IPS-18a (cell line): ENCODE data around the gene PITPNM1.
A peak's percentile ranks its signal among the peaks of the same experiment; 100 is the strongest.

Experiments
- H3K27ac ChIP-seq: one replicate; pipeline ENCODE4 v1.5.1; 2013; ENCODE audit warnings: low read length
- H3K27me3 ChIP-seq: one replicate; pipeline ENCODE4 v1.6.1; 2013; ENCODE audit warnings: mild to moderate bottlenecking, low read length; ENCODE audit not compliant: control insufficient read depth, insufficient read depth
- H3K36me3 ChIP-seq: one replicate; pipeline ENCODE4 v1.6.1; 2013; ENCODE audit warnings: low read depth, low read length; ENCODE audit not compliant: control insufficient read depth
- H3K4me1 ChIP-seq: one replicate; pipeline ENCODE4 v1.6.1; 2013; ENCODE audit warnings: low read depth, low read length; ENCODE audit not compliant: control insufficient read depth
- H3K4me3 ChIP-seq: one replicate; pipeline ENCODE4 v1.5.1; 2013; ENCODE audit warnings: low read length
- H3K9ac ChIP-seq: one replicate; pipeline ENCODE4 v1.6.1; 2013; ENCODE audit warnings: mild to moderate bottlenecking, low read length, moderate library complexity
- H3K9me3 ChIP-seq: one replicate; pipeline ENCODE4 v1.6.1; 2013; ENCODE audit warnings: low read depth, low read length; ENCODE audit not compliant: control insufficient read depth

Gene PITPNM1

GRCh38 chr11:67507242-67507863 is 2.2 kb upstream of the PITPNM1 start:
- H3K9me3 ChIP-seq, result no peaks in the 10 kb centered on the region
- H3K4me3 ChIP-seq, result peak overlapping the region; percentile 95
- peaks cover 19% of the 10 kb centered on the region for H3K4me1 ChIP-seq
- H3K36me3 ChIP-seq, result no peaks in the 10 kb centered on the region
- no peak overlapping the region for H3K27ac ChIP-seq
- H3K9ac ChIP-seq, result peak overlapping the region; percentile 16
- peaks cover 18% of the 10 kb centered on the region for H3K27me3 ChIP-seq

- no peak overlapping the region for H3K9ac ChIP-seq
- H3K27me3 ChIP-seq, result peaks cover 18% of the 10 kb centered on the region
- peaks cover 19% of the 10 kb centered on the region for H3K4me1 ChIP-seq
- H3K9me3 ChIP-seq, result no peaks in the 10 kb centered on the region
- H3K27ac ChIP-seq, result no peak overlapping the region
- H3K4me3 ChIP-seq, result no peak overlapping the region
- no peaks in the 10 kb centered on the region for H3K36me3 ChIP-seq
These were observed 1.4 kb upstream of the PITPNM1 start for GRCh38 chr11:67506426-67507051.

GRCh38 chr11:67505605-67506396 is 638 bp upstream of the PITPNM1 start:
- Histone ChIP-seq H3K36me3 (no peaks in the 10 kb centered on the region), H3K9ac (no peak overlapping the region), H3K9me3 (no peaks in the 10 kb centered on the region), H3K4me1 (peaks cover 19% of the 10 kb centered on the region), H3K27me3 (peaks cover 13% of the 10 kb centered on the region), H3K4me3 (peak overlapping the region; percentile 83), H3K27ac (no peak overlapping the region)

- Histone ChIP-seq H3K4me1 (peaks cover 19% of the 10 kb centered on the region), H3K9me3 (no peaks in the 10 kb centered on the region), H3K36me3 (no peaks in the 10 kb centered on the region), H3K9ac (peak overlapping the region; percentile 32), H3K4me3 (peak overlapping the region; percentile 83), H3K27me3 (peaks cover 13% of the 10 kb centered on the region), H3K27ac (no peak overlapping the region)
These were observed 886 bp downstream of the PITPNM1 start for GRCh38 chr11:67504005-67504949.

GRCh38 chr11:67503119-67504004 is 1.8 kb downstream of the PITPNM1 start:
- Histone ChIP-seq H3K4me1 (peaks cover 17% of the 10 kb centered on the region), H3K27ac (no peak overlapping the region), H3K36me3 (no peaks in the 10 kb centered on the region), H3K27me3 (peaks cover 13% of the 10 kb centered on the region), H3K9me3 (no peaks in the 10 kb centered on the region), H3K9ac (no peak overlapping the region), H3K4me3 (peak overlapping the region; percentile 83)

GRCh38 chr11:67502328-67502979 is 2.7 kb downstream of the PITPNM1 start:
- no peak overlapping the region for H3K27ac ChIP-seq
- no peaks in the 10 kb centered on the region for H3K36me3 ChIP-seq
- peaks cover 13% of the 10 kb centered on the region for H3K27me3 ChIP-seq
- peaks cover 17% of the 10 kb centered on the region for H3K4me1 ChIP-seq
- H3K4me3 ChIP-seq, result no peak overlapping the region
- no peaks in the 10 kb centered on the region for H3K9me3 ChIP-seq
- no peak overlapping the region for H3K9ac ChIP-seq

GRCh38 chr11:67501854-67502253 is 3.3 kb downstream of the PITPNM1 start:
- H3K9ac ChIP-seq, result no peak overlapping the region
- peaks cover 11% of the 10 kb centered on the region for H3K4me1 ChIP-seq
- no peak overlapping the region for H3K27ac ChIP-seq
- H3K27me3 ChIP-seq, result peaks cover 13% of the 10 kb centered on the region
- H3K9me3 ChIP-seq, result no peaks in the 10 kb centered on the region
- no peaks in the 10 kb centered on the region for H3K36me3 ChIP-seq
- H3K4me3 ChIP-seq, result no peak overlapping the region

GRCh38 chr11:67500831-67501715 is 4.1 kb downstream of the PITPNM1 start:
- Histone ChIP-seq H3K36me3 (no peaks in the 10 kb centered on the region), H3K27ac (no peak overlapping the region), H3K4me3 (no peak overlapping the region), H3K27me3 (peaks cover 13% of the 10 kb centered on the region), H3K9me3 (no peaks in the 10 kb centered on the region), H3K4me1 (peaks cover 11% of the 10 kb centered on the region), H3K9ac (no peak overlapping the region)

GRCh38 chr11:67500484-67500821 is 4.7 kb downstream of the PITPNM1 start:
- no peaks in the 10 kb centered on the region for H3K36me3 ChIP-seq
- H3K9me3 ChIP-seq, result no peaks in the 10 kb centered on the region
- H3K4me3 ChIP-seq, result no peak overlapping the region
- H3K9ac ChIP-seq, result no peak overlapping the region
- H3K27ac ChIP-seq, result no peak overlapping the region
- H3K27me3 ChIP-seq, result peaks cover 13% of the 10 kb centered on the region
- H3K4me1 ChIP-seq, result peaks cover 6% of the 10 kb centered on the region
